ENCODE measurements around the gene CCM2.

- TF ChIP-seq CTCF (IDR thresholded peaks at IDR 0.05) (no peak), POLR2AphosphoS5 (IDR thresholded peaks at IDR 0.05) (no peak), EP300 (IDR thresholded peaks at IDR 0.05) (no peak)
These were observed 55.0 kb downstream of the CCM2 start for GRCh38 chr7:45055016-45055415.
